Right lobe of liver (tissue), 5 donors: ENCODE measurements around the gene GPR161. TPM values are rescaled to one million over a fixed set of nuclear protein-coding genes. Genes with fewer than 3 reads are reported as not detected.

Experiments used
- total RNA-seq, 6 experiments: library from RNA; depleted of rRNA in 2 of 6; stranded (reverse); fragments of >200 nt in 2 of 6; fragmentation: NEBNext Ultra II Directional in 3 of 6; extraction: Animal tissue kit (Norgen Biotek cat#: 25700) in 3 of 6; gene quantifications; one replicate each; pipeline versions ENCODE4 v1.1.0 to v1.2.4, GENCODE V29; 2016 to 2023
- donor health status: DM: no; HTN: no; CAD: no.
- donor health status: DM: no; HTN: no; CAD: no.
- donor health status: DM: no; HTN: yes; CAD: no.
- donor health status: DM: no; HTN: yes; CAD: no.

GPR161 gene
- total RNA-seq, 6 experiments from 2014 or later = 0.43 to 1.4 (median 0.48) TPM

Other genes starting within 250 kb of the GPR161 start
- 1 to 10 TPM in 3 of 6 experiments, under 1 TPM in 3; 0.43 to 5.8 (median 1.5) TPM for gene ADCY10, start 222.8 kb downstream of the GPR161 start, total RNA-seq
- 10 to 100 TPM; 35.8 to 65.9 (median 48.8) TPM for gene DCAF6, start 200.2 kb downstream of the GPR161 start, total RNA-seq
- gene MPC2, start 199.9 kb downstream of the GPR161 start, total RNA-seq = 100 to 1,000 TPM in 5 of 6 experiments, 10 to 100 TPM in 1; 85.2 to 198 (median 142) TPM
- gene TIPRL, start 42.0 kb upstream of the GPR161 start, total RNA-seq = 10 to 100 TPM; 12.1 to 24.1 (median 15.7) TPM
- gene SFT2D2, start 89.1 kb upstream of the GPR161 start, total RNA-seq = 10 to 100 TPM; 26.5 to 35.4 (median 29.8) TPM
- gene TBX19, start 143.9 kb upstream of the GPR161 start, total RNA-seq = under 1 TPM; 0.43 to 0.68 (median 0.56) TPM